ENCODE measurements around the gene LTBP1.

- TF ChIP-seq CTCF (IDR thresholded peaks at IDR 0.05; ENCODE audit: low read depth, low read length, poor library complexity, severe bottlenecking) (no peak), EZH2phosphoT487 (IDR thresholded peaks at IDR 0.05; ENCODE audit: borderline replicate concordance, low read length) (no peak)
Measured at GRCh38 chr2:33246432-33246831, 299.7 kb downstream of the LTBP1 start.

Data from DOHH2 (cell line).